ENCODE data around the gene PDGFRB.
"Not testable (repeated sequence)": the region's sequence is repeated elsewhere in the genome, so short reads cannot be mapped to it uniquely, and the experiment has no call there.

PDGFRB gene

DNA sequence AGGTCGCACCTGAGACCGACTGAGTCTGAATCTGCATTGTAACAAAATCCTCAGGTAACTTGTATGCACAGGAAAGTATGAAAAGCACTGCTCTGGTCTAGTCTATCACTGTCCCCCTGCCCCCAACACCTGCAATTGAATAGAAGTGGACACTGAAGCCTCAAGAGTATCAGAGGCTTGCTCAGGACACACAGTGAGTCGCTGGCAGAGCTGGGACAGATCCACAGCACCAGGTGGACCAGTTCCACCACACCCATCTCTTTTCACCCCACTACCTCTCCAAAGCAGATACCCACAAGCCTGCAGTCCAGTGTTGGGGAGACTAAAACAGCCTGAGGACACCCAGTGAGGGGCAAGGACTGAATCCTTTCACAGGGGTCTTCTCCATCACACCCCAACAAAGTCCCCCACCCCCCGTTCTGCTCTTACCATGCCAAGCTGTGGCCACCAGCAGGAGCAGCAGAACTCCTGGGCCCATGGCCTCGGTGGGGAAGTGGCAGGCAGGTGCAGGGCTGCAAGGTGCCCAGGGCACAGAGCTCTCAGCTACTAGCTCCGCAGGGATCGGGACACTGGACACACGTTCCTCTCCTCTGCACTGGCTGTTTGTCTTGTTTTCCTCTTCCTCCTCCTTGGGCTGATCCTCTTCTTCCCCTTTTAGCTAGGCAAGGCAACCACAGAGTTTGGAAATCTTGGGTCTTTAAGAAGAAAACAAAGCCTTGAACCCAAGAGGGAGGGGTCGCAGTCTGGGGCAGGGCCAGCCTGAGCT, 69.5 kb downstream of the PDGFRB start, which contains the start of gene CSF1R:
Gene CSF1R (minus strand): TSS at position 605 of the 766 bp plus-strand sequence. CDS start 127 bp downstream, at position 478.
- TF ChIP-seq, protein P1, sequence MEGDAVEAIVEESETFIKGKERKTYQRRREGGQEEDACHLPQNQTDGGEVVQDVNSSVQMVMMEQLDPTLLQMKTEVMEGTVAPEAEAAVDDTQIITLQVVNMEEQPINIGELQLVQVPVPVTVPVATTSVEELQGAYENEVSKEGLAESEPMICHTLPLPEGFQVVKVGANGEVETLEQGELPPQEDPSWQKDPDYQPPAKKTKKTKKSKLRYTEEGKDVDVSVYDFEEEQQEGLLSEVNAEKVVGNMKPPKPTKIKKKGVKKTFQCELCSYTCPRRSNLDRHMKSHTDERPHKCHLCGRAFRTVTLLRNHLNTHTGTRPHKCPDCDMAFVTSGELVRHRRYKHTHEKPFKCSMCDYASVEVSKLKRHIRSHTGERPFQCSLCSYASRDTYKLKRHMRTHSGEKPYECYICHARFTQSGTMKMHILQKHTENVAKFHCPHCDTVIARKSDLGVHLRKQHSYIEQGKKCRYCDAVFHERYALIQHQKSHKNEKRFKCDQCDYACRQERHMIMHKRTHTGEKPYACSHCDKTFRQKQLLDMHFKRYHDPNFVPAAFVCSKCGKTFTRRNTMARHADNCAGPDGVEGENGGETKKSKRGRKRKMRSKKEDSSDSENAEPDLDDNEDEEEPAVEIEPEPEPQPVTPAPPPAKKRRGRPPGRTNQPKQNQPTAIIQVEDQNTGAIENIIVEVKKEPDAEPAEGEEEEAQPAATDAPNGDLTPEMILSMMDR (IDR thresholded peaks at IDR 0.05; ENCODE audit: insufficient read depth, low read length, missing control alignments): no peak
- no peak for DNase-seq (ENCODE audit: low read depth, low spot score)
- CTCF ChIA-PET: no interaction called here
- H3K4me3 ChIP-seq (ENCODE audit: low read depth, low read length): no peak within 1 kb of the TSS
- POLR2A ChIA-PET: no interaction called here

DNA sequence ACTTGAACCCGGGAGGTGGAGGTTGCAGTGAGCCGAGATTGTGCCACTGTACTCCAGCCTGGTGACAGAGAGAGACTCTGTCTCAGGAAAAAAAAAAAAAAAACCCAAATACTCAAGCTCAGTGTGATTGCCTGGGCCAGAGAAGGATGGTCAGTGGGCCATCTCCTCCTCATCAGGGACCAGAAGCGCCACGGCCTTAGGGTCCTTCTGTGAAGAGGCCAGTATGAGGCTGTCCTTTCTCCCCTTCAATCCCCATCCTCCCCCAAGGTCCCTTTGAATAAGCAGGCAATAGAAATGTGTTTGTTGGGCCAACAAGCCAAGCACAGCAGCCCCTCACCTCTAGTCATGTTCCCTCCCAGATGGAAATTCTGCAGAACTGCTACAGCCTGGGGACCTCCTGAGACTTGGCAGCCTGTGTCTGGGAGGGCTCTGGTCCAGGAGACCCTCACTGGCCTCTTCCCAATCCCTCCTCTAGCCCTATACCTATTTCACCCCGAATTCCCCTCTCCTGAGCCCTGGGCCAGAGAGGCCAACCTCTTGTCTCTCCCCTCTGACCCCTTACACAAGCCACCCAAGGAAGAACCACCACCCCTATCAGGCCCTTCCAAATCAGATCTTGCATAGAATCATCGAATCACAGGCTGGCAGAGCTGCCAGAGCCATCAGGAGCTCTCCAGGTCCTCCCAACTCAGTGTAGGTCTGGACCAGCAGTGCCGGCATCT, 70.3 kb downstream of the PDGFRB start:
- ChIA-PET POLR2A (no interaction called here), CTCF (no interaction called here)
- TF ChIP-seq, protein P1 (IDR thresholded peaks at IDR 0.05; ENCODE audit: insufficient read depth, low read length, missing control alignments): no peak
- no peak for DNase-seq (ENCODE audit: low read depth, low spot score)
- no peak overlapping the region for H3K4me3 ChIP-seq (ENCODE audit: low read depth, low read length)

DNA sequence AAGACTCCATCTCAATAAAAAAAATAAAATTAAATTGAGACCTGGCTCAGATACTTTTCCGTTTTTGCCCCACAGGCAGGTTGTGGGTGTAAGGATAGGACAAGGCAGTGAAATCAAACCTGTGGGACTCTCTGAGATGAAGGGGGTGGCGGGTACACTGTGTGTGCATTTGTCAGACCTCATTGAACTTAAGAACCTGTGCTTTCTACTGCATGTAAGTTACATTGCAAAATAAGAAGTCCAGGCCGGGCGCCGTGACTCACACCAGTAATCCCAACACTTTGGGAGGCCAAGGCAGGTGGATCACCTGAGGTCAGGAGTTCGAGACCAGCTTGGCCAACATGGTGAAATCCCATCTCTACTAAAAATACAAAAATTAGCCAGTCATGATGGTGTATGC, 70.9 kb downstream of the PDGFRB start:
- CTCF ChIA-PET; H3K4me3 ChIP-seq (ENCODE audit: low read depth, low read length); DNase-seq (ENCODE audit: low read depth, low spot score); POLR2A ChIA-PET: not testable (repeated sequence)

DNA sequence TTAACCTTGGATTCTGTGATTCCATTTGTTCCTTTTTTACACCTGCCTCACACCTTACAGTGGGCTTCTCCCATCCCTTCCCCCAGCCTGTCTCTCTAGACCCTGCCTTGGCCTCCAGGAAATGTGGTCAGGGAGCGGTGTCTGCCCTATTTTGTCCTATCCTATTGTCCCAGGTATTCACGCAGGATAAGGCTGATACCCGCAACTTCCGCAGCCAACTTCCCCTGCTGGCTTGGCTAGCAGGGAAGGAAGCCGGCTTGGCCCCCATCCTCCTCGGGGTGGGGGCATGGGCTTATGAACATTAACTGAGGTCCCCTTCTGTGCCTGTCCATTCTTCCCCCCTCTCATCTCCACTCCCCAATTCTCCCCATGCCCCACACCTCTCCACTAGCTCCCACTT, 72.8 kb downstream of the PDGFRB start:
- POLR2A ChIA-PET: no interaction called here
- CTCF ChIA-PET: no interaction called here

DNA sequence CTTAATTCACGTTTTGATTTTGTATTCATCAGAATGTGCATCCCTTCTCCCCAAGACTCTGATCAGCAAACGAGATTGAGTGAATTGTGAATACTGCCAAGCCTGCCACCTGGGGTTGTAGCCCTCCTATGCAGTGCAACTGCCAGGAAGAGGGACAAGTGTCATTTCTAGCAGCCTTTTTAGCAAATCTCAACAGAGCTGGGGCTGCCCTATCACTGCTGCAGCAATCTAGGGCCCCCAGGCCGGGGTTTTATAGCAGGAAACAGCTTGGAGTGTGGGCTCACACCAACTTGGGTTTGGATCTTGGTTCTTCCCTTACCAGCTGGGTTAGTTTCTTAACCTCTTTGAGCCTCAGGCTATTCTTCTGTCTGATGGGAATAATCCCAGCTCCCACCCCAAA, 73.3 kb downstream of the PDGFRB start:
- TF ChIP-seq, protein P1 (IDR thresholded peaks at IDR 0.05; ENCODE audit: insufficient read depth, low read length, missing control alignments): no peak
- POLR2A ChIA-PET: no interaction called here
- no peak for DNase-seq (ENCODE audit: low read depth, low spot score)
- CTCF ChIA-PET: no interaction called here
- no peak overlapping the region for H3K4me3 ChIP-seq (ENCODE audit: low read depth, low read length)

More for the DNA sequence above, 72.8 kb downstream of the PDGFRB start:
- TF ChIP-seq, protein P1 (IDR thresholded peaks at IDR 0.05; ENCODE audit: insufficient read depth, low read length, missing control alignments): no peak
- H3K4me3 ChIP-seq (ENCODE audit: low read depth, low read length): no peak overlapping the region
- no peak for DNase-seq (ENCODE audit: low read depth, low spot score)

DNA sequence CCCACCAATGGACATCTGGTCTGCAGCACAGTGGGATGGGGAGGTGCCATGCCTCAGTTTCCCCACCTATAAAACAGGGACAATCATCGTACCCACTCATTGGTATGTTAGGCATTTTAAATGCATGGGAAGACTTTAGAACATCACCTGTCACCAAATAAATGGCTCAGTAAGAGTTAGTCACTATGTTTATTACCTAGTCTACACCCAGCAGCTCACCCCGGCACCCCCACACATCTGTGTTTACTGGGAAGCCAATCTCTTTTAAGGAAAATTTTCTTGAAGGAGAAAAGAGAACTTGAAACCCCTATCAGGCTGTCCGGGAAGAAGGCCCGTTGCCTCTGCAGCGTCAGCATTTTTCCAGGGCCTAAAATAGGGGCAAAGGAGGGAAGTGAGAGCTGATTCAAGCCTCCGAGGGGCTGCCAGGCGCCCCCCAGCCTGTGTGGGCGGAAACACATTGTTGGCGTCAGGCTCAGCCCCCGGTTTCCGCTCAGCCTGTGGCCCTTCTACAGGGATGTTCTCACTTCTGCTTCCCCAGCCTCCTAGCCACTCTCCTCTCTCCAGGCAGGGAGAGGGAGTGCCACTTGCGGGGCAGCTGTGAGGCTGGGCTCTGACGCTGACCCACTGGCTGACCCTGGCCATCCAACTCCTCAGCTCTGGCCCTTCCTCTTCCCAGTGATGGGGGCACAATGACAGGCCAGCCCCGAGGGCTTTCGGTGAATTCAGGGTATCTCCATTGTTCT, 73.9 kb downstream of the PDGFRB start:
- TF ChIP-seq, protein P1 (IDR thresholded peaks at IDR 0.05; ENCODE audit: insufficient read depth, low read length, missing control alignments): no peak
- H3K4me3 ChIP-seq (ENCODE audit: low read depth, low read length): no peak overlapping the region
- ChIA-PET POLR2A (no interaction called here), CTCF (no interaction called here)
- no peak for DNase-seq (ENCODE audit: low read depth, low spot score)
